GM21390 (cell line): ENCODE results near the gene FPR1.
"Not testable (repeated sequence)": the region's sequence is repeated elsewhere in the genome, so short reads cannot be mapped to it uniquely, and the experiment has no call there.

Experiments used
- ATAC-seq: cut with Tn5 transposase; IDR thresholded peaks from one replicate; pipeline ENCODE4 v1.9.1; 2021; ENCODE audit not compliant: unreplicated experiment

FPR1 gene

GRCh38 chr19:51738523-51738922, 13.2 kb downstream of the FPR1 start:
- ATAC-seq = not testable (repeated sequence)

- no peak for ATAC-seq
These were observed 13.8 kb downstream of the FPR1 start for GRCh38 chr19:51737924-51738323.

GRCh38 chr19:51737389-51737788, 14.3 kb downstream of the FPR1 start:
- no peak for ATAC-seq

GRCh38 chr19:51735759-51736449, 15.8 kb downstream of the FPR1 start:
- no peak for ATAC-seq

GRCh38 chr19:51733742-51734522, 17.7 kb downstream of the FPR1 start:
- no peak for ATAC-seq

- no peak for ATAC-seq
These were observed 21.9 kb downstream of the FPR1 start for GRCh38 chr19:51729781-51730180.

- no peak for ATAC-seq
These were observed 24.3 kb downstream of the FPR1 start for GRCh38 chr19:51727349-51727880.

- no peak for ATAC-seq
These were observed 25.6 kb downstream of the FPR1 start for GRCh38 chr19:51726049-51726448.

GRCh38 chr19:51724543-51724942, 27.1 kb downstream of the FPR1 start:
- no peak for ATAC-seq

- ATAC-seq = no peak
These were observed 29.2 kb downstream of the FPR1 start for GRCh38 chr19:51722492-51722891.

- no peak for ATAC-seq
These were observed 29.8 kb downstream of the FPR1 start for GRCh38 chr19:51721905-51722304.

GRCh38 chr19:51719251-51719988, 32.3 kb downstream of the FPR1 start:
- no peak for ATAC-seq

GRCh38 chr19:51716925-51717324, 34.8 kb downstream of the FPR1 start:
- ATAC-seq = no peak

GRCh38 chr19:51715850-51716249, 35.8 kb downstream of the FPR1 start:
- ATAC-seq = no peak

GRCh38 chr19:51714848-51715247, 36.8 kb downstream of the FPR1 start:
- no peak for ATAC-seq

GRCh38 chr19:51713319-51714285, 38.1 kb downstream of the FPR1 start:
- ATAC-seq = no peak

- no peak for ATAC-seq
These were observed 39.1 kb downstream of the FPR1 start for GRCh38 chr19:51712461-51713081.

GRCh38 chr19:51711702-51712101, 40.0 kb downstream of the FPR1 start:
- ATAC-seq = no peak

- no peak for ATAC-seq
These were observed 41.5 kb downstream of the FPR1 start for GRCh38 chr19:51710163-51710562.

- no peak for ATAC-seq
These were observed 42.1 kb downstream of the FPR1 start for GRCh38 chr19:51709575-51709974.
